ENCODE results near the gene MEF2D. TPM values are rescaled to one million over a fixed set of nuclear protein-coding genes. Genes with fewer than 3 reads are reported as not detected.
A peak's percentile ranks its signal among the peaks of the same experiment; 100 is the strongest.

MEF2D gene
- polyA plus RNA-seq, 4 donors, result 21.1 to 30.2 (median 24.2) TPM

DNA sequence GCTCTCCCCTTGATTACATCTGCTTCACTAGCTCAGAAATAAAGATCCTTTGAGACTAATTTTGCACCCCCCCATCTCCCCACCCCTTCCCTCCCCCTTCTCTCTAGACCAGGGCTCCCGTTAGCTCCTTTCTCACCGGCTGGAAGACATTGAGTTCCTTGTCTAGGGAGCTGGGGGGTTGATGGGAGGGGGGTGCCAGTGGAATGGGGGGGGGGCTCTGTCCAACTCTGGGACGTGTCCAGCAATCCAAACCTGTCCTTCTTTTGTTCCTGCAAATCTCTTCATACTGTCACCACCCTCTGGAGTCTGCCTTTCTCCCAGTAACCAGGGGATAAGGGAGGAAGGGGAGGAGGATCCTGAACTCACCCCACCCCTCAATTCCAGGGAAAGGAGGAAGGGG, 69.7 kb downstream of the MEF2D start:
- DNase-seq (ENCODE audit: low read depth in 4 of 4, low spot score in 3 of 4), result no peak

DNA sequence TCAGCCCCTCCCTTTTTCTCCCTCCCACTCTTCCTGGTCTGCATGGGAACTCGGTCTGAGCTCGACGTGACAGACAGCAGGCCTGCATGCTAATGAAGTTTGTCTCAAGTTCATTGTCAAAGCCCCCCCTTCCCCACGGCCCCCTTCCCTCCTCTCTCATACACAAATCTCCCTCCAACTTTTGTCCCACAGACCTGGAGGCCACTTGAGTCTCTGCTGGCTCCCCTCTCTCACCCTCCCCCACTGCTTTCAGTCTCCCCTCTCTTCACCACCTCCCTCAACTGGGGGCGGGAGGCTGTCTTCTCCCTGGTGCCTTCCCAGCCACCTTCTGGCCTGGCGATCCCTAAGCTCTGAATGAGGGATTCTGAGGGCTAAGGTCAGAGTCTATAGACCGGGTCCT, 70.3 kb downstream of the MEF2D start:
- DNase-seq (ENCODE audit: low read depth in 4 of 4, low spot score in 3 of 4), result no peak

DNA sequence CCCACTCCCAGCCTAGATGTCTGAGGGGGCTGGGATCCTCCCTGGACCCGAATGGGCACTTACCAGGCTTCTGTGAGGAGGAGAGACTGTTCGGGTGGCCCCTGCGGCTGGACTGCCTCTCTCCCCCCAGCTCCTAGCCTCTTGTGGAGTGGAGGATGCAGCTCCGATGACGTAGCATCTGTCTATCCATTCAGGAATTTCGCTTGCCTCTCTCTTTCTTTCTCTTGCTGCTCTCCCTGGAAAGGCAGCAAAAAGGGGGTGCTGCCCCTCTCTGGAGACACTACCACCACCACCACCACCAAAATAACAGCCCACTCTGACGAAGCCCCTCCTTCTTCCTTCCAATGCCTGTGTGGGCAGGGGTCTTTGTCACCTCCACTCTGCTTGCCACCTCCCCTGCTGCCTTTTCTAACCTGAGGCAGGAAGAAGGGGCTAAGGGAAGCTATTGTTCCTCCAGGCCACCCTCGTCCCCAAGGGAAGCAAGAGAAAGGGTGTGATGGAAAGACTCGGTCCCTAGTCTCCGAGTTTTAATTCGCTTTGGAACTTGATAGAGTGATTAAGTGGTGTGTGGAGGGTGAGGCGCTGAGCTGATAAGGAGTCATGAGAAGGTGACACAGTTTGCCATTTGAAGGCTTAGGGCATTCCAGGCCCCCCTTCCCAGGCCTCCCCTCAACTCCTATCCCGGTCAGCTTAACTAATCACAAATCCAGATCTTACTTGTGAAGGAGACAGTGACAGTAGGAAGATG, 71.1 kb downstream of the MEF2D start:
- DNase-seq (ENCODE audit: low read depth in 4 of 4, low spot score in 3 of 4), result no peak

DNA sequence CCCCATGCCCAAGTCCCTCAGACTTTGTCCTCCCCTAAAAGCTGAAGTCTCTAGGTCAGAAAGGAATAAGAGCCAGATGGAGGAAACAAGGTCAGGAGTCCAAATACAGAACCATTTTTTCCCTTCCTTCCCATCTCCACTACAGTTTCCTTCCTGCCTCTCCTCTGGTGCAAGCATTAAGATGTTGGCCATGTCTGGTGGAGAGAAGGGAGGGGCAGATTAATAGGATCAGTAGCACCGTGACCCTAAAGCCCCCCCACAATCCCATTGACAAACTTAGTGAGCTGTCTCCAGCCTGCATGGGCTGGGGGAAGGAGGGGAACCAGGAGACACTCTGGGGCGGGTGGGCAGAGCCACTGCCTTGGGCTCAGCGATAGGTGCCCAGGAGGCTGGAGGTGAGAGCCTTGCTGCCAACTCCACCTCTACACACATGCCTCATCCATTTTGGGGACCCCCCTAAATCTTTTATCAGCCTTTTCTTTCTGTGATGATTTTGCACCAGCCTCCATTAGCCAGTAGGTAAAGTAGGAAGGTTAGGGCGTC, 71.8 kb downstream of the MEF2D start:
- no peak for DNase-seq (ENCODE audit: low read depth in 4 of 4, low spot score in 3 of 4)

DNA sequence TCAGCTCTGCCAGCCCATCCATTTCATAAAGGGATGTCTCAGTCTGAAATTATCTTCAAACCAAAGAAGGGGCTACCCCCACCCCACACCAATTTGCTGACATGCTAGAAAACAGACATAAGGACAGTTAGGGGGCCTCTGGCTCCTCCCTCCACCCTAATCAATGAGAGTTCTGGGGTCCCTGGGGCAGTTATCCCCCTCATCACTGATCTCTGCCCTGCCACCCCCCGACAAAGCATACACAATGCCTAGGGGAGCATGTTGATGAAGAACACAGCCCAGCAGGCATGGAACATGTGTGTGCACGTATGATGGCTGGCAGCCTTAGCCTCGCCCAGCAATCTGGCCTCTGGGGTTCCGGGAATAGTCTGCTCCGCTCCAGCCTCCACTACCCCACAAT, 72.6 kb downstream of the MEF2D start:
- DNase-seq (ENCODE audit: low read depth in 4 of 4, low spot score in 3 of 4), result no peak

DNA sequence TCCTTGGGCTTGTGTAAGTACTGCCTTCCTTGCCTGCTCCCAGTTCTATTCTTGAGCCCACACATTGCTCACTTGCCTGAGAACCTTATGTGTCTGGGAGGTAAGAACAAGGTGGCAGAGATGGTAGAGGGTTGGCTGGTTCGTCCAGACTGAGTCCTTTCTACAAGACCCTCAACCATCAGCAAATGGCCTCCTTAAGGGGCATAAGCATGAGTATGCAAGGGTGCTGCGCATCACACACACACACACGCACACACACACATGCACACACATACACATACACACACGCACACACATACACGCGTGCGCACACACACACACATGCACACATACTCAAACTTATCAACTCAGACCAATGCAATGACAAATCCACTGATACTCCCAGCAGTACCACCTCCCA, 74.6 kb downstream of the MEF2D start:
- no peak for DNase-seq (ENCODE audit: low read depth in 4 of 4, low spot score in 3 of 4)

DNA sequence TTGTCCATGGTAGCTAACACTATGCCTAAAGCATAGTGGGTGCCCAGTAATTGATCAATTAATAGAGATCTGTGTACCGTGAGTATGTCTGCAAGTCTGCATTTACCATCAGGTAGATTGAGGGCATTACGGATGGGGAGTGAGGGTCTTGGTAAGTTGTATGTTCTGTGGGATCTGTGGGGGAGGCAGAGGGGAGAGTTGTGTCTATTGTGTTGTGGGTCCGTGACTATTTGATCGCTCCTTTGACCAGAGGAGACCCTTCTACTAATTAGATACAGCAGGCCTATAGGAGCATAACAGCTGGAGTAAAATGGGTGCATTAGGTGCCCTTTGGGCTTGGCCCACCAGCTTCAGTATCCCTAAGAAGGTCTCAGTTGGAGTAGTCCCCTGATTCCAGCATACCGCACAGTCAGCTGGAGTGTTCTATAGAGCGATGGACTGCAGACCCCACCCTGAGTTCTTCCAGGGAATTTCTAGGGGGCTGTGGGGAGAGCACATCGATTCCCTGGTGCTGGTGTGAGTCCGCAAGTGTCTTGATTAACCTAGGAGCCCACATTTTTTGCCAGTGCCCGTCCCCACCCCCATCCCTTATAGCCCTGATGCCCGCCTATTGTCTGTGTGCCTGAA, 75.7 kb downstream of the MEF2D start:
- DNase-seq (ENCODE audit: low read depth in 4 of 4, low spot score in 3 of 4), result no peak

DNA sequence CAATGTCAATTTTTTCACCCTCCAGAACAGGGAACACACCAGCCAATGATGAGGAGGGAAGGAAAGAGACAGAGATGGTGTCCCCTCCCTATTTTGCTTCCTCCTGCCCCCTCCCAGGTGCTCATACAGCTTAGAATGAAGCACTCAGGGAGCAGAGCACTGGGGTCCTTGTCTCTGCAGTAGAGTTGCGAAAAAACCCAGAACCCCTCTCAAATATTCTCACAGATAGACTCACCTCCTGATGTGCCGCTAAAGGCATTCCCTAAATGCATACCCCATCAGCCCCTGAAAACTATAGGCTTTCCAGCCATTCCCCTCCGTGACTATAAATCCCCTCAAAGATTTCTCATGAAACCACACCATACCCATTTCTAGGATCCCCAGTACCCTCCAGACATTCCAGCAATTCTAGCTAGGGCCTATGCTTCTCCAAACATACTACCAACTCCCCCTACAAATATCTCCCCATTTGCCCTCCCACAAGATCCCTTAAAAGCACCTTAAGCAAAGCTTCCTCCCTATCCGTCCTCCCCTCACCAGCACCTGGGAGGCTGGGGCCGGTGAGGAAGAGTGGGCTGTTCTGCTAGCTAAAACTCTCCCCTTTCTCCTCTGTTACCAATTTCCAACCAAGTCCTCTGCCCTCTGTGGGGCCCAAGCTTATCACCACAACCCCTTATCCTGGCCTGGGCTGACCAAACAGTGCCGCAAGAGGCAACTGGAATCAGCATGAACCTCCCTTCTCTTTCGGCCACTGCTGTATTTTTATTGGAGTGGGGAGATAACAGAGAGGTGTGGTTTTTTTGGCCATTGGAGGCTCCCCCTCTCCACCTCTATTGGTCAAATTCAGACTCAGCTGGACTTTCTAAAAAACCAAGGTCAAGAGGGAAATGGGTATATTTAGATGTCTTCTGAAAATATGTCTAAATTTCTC, 76.9 kb downstream of the MEF2D start:
- no peak for DNase-seq (ENCODE audit: low read depth in 4 of 4, low spot score in 3 of 4)

DNA sequence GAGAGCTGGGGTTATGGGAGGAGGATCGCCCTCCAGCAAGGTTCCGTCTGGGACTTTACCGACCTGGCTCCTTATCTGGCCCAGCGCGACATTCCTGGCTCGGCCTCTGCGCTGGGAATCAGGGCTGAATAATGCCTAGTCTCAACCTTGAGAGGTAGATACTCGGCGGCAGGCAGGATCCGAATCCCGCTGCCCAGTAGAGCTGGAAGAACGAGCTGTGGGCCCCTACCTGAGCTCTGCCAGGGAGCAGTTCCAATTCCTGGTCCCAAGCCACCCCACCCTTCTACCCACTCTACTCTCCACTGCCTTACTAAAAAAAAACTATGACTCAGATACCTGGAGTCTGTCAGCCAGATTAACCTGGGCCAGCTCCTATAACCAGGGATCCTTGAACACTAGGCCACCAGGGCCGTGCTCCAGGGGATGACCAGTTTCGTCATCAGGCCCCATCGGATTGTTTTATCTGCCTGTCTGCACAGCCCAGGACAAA, 77.9 kb downstream of the MEF2D start:
- no peak for DNase-seq (ENCODE audit: low read depth in 4 of 4, low spot score in 3 of 4)

DNA sequence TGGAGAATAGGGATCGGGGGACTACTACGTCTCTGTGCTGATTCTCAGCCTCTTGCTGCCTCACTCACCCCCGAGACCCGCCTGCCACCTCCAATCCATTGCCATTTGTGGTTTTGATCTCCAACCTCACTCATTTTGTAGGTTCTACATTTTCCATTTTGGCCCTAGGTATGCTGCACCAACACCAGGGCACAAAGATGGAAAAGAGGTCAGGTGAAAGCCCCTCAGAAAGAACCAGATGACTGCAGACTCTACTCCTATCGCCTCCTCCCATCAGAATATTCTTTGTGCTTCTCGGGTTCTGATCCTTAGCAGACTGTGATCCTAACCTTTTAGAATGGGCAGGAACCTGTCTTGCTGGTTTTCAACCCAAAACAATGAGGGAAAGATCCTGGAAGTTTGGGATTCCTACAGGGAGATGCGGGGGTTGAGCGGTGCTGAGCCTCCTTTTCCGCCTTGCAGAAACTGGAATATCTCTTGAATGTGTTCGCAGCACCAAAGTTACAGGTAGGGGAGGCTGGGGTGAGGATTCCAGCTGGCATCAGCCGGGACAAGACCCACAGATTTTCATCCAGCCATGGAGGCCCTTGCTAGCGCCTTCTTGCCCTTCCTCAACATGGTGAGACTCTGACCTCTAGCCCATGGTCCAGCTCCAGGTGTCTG, 78.5 kb downstream of the MEF2D start:
- no peak for DNase-seq (ENCODE audit: low read depth in 4 of 4, low spot score in 3 of 4)

DNA sequence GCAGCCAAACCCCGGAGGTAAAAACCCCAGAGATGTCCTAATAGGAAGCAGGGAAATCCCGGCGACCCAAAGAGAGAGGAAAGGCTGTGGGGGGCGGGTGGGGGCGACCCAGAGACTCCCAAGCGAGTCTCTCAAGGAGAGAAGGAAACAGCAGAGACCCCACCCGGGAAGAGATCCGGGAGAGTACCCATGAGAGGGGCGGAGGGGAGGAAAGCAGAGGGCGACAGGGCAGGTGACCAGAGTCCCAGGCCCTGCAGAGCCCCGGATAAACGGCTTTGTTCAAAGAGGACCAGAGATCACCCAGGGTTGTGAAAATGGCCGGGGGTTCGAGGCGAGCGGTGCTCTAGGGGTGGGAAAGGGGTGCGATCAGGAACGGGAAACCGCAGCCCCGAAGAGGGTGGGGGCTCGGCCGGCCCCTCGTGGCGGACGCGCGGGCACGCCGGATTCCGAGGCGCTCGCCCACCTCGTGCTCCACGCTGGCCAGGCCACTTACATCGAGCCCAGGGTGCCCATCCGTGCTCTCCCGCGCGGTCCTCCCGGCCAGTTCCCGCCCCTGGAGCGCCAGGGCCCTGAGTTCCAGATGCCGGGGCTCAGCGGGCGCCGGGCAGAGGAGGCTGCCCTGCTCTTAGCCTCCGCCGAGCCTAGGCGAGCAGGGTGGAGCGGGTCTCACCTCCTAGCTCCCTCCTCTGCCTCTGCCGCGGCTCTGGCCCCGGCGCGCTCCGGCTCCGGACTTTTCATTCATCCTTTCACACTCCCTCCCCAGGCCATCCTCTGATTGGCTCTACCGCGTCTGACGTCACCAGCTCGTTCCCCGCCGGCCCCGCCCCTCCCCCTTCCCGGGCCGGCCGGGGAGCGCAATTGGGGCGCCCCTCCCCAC, 79.3 kb downstream of the MEF2D start:
- DNase-seq (ENCODE audit: low read depth in 4 of 4, low spot score in 3 of 4), result peak in 3 of 4 donors; percentile 40 to 54 (median 52)

DNA sequence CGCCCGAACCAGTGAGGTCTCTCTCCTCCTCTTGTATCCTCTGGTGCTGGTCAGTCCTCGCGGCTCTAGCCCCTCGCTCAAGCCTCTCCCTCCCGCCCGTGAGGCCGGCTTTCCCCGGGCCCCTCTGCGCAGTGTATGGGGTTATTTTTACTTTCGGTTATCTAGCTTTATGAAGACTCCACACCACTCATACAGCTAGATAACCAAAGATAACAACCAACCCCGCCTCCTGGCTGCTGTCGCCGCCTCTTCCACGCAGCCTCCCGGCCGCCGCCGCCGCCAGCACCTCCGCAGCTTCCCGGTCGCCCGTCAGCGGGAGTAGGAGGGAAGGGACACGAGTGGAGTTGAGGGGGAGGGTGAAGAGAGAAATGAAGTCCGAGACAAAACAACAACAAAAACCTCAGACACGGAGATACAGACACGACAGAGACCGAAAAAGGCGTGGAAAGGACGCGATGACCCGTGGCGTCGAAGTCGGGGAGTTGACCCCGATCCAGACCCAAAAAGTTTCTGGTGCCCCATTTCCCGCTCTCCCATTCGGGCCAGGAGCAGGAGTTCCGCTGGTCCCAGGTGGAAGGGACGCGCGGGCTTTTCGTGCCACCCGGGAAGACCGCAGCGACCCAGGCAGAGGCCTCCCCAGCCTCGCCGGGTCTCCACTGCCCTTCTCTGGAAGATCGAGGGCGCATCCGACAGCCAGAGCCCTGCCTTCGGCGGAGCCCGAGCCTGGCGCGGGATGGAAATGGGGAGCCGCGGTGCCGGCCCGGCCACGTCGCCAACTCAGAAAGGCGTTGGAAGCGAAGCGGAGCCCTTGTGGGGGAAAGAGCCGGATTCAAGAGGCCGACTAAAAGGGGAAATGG, 80.1 kb downstream of the MEF2D start:
- DNase-seq (ENCODE audit: low read depth in 4 of 4, low spot score in 3 of 4), result no peak

DNA sequence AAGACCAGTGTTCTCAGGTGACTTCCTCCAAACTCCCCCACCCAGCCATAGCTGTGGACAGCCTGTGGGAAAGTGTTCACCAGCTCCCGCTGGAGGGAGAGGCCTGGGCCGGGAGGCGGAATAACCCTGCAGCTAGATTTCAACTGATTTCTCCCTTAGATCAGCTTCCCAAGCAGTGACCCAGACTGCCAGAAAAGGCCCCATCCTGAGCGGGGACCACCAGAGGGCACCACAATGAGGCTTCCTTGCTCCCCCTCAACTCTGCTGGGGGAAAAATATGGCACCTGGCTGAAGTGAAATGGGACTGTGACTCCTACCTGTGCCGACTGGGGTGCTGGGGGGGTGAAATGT, 80.7 kb downstream of the MEF2D start:
- DNase-seq (ENCODE audit: low read depth in 4 of 4, low spot score in 3 of 4), result no peak

DNA sequence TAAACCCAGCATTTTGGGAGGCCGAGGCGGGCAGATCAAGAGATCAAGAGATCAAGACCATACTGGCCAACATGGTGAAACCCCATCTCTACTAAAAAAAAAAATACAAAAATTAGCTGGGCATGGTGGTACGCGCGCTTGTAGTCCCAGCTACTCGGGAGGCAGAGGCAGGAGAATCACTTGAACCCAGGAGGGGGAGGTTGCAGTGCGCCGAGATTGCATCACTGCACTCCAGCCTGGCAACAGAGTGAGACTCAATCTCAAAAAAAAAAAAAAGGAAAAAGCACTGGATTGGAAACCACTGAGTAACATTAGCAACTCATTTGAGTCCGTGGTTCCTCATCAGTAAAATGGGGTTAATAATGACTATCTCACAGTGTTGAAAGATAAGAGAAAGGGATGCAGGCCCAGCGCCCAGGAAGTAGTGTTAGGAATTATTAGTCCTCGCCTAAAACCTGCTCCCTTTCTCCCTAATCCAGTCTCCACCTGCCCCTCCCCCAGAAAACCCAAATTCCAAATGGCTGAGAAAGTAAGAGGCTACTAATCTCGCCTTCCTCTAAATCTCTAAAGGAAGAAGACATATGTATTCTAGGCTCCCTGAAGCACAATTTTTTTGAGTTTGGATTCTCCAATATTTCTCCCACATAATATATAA, 82.0 kb downstream of the MEF2D start:
- DNase-seq (ENCODE audit: low read depth in 4 of 4, low spot score in 3 of 4), result no peak

DNA sequence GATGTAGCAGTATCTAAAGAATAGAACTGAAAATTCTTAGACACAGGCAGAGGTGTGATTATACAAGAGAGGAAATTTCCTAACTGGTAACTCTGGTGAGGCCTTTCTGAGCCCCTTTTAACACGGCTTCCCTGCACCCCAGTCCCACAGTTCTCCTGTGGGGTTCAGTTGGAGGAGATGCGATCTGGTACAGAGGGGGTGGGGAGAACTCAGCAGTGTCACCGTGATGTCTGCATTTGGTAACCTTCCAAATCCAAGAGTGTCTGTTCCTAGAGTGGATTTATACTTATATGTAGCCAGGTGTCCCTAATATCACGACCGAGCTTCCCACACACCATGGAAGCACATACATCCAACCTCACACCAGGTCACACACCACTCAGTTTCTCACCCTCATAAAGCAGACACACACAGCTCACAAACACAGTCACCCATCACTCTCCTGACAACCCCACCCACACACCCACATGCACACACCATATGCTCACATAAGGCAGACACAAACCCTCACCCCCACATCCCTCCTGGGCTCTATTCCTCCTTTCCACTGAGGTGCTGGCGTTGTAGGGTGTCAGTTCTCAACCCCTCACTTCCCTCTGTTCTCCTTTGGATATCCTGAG, 83.1 kb downstream of the MEF2D start:
- DNase-seq (ENCODE audit: low read depth in 4 of 4, low spot score in 3 of 4), result no peak

DNA sequence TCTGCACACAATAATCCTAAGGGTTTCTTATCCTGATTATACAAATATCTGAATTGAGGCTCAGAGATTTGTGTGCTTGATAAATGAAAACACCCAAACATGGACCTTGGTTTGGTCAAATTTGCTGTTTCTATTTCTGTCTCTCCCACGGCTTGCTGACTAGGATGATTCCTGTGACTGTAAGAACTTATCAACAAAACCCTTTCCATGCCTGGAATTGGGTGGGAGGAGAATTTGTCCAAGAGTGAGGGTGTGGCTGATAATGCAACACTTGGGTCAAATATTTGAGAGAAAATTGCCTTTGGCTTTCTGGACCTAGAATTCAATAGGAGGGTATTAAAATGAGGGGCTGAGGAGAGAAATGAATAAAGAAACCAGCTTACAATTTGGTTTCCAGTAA, 83.6 kb downstream of the MEF2D start:
- DNase-seq (ENCODE audit: low read depth in 4 of 4, low spot score in 3 of 4), result no peak

DNA sequence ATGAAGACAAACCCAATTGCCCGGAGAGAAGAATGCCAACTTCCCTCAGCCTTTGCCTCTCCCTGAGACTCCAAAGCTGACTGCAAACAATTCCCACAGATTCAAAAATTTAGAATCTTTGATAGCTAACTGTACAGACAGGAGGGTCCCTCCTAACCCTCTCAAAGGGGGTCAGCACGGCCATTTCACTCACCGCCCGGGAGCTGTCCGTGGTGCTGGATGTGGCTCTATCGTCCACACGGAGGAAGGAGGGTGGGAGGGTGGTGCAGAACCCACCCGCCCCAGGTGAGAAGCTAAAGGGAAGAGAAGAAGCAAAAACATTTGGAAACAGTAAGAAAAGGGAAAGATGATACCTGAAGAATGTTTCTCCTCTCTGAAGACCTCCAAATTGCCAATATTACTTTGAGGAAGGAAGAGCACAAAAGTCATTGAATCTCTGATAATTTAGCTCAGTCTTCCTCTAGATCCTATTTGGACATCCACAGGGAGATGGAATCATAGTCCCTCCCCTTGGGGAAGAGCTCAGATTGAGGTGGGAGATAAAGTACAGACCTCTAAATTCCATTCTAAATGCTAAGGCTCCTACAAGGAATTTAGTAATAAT, 86.0 kb downstream of the MEF2D start:
- DNase-seq (ENCODE audit: low read depth in 4 of 4, low spot score in 3 of 4), result no peak
